Measurements from ENCODE around the gene RAD51.

RAD51 gene

GRCh38 chr15:40694688-40695468 lies at the start of gene RAD51:
Gene RAD51 (plus strand): TSS chr15:40695174. CDS start chr15:40698759, 3,585 bp downstream.
- H3K27ac ChIP-seq (ENCODE audit: low read depth, low read length, poor library complexity, severe bottlenecking): peak within 1 kb of the TSS; percentile 91
- H3K27me3 ChIP-seq (ENCODE audit: insufficient read depth, low read length): no peaks in the 10 kb centered on the region
- no peak within 1 kb of the TSS for H2AFZ ChIP-seq (ENCODE audit: low read length)
- H3K9me2 ChIP-seq (ENCODE audit: low read depth, low read length): no peaks in the 10 kb centered on the region
- peaks cover 11% of the 10 kb centered on the region for H3K79me2 ChIP-seq (ENCODE audit: insufficient read depth, low read length)
- H3F3A ChIP-seq (ENCODE audit: insufficient read depth, low read length): no peaks in the 10 kb centered on the region; the same call in 1 of the 2 replicates
- peak within 1 kb of the TSS; percentile 87 for H3K4me2 ChIP-seq (ENCODE audit: low read length)
- peak within 1 kb of the TSS; percentile 85 for H3K9ac ChIP-seq (ENCODE audit: low read length)
- peak within 1 kb of the TSS; percentile 92 for H3K4me3 ChIP-seq (ENCODE audit: low read depth, low read length, poor library complexity, severe bottlenecking)
- peaks cover 14% of the 10 kb centered on the region for H3K36me3 ChIP-seq (ENCODE audit: insufficient read depth, low read length)
- H4K20me1 ChIP-seq (ENCODE audit: insufficient read depth, low read length): no peaks in the 10 kb centered on the region
- H3K4me1 ChIP-seq (ENCODE audit: insufficient read depth, low read length, severe bottlenecking): peaks cover 18% of the 10 kb centered on the region
- H3K9me3 ChIP-seq (ENCODE audit: low read length): no peaks in the 10 kb centered on the region
- TF ChIP-seq EZH2 (IDR thresholded peaks at IDR 0.05; ENCODE audit: borderline replicate concordance, low read length): no peak
- TF ChIP-seq, protein P1, sequence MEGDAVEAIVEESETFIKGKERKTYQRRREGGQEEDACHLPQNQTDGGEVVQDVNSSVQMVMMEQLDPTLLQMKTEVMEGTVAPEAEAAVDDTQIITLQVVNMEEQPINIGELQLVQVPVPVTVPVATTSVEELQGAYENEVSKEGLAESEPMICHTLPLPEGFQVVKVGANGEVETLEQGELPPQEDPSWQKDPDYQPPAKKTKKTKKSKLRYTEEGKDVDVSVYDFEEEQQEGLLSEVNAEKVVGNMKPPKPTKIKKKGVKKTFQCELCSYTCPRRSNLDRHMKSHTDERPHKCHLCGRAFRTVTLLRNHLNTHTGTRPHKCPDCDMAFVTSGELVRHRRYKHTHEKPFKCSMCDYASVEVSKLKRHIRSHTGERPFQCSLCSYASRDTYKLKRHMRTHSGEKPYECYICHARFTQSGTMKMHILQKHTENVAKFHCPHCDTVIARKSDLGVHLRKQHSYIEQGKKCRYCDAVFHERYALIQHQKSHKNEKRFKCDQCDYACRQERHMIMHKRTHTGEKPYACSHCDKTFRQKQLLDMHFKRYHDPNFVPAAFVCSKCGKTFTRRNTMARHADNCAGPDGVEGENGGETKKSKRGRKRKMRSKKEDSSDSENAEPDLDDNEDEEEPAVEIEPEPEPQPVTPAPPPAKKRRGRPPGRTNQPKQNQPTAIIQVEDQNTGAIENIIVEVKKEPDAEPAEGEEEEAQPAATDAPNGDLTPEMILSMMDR (IDR thresholded peaks at IDR 0.05; ENCODE audit: low read length): no peak

- TF ChIP-seq, protein P1 (IDR thresholded peaks at IDR 0.05; ENCODE audit: low read length): no peak
- TF ChIP-seq EZH2 (IDR thresholded peaks at IDR 0.05; ENCODE audit: borderline replicate concordance, low read length): no peak
- Histone ChIP-seq H3K4me2 (ENCODE audit: low read length) (no peak overlapping the region), H3K9me3 (ENCODE audit: low read length) (no peaks in the 10 kb centered on the region), H4K20me1 (ENCODE audit: insufficient read depth, low read length) (no peaks in the 10 kb centered on the region), H3K9ac (ENCODE audit: low read length) (no peak overlapping the region), H3K4me1 (ENCODE audit: insufficient read depth, low read length, severe bottlenecking) (no peaks in the 10 kb centered on the region), H3K27ac (ENCODE audit: low read depth, low read length, poor library complexity, severe bottlenecking) (no peak overlapping the region), H3K79me2 (ENCODE audit: insufficient read depth, low read length) (no peaks in the 10 kb centered on the region), H2AFZ (ENCODE audit: low read length) (no peak overlapping the region), H3F3A (ENCODE audit: insufficient read depth, low read length) (no peaks in the 10 kb centered on the region; the same call in 1 of the 2 replicates), H3K9me2 (ENCODE audit: low read depth, low read length) (no peaks in the 10 kb centered on the region), H3K36me3 (ENCODE audit: insufficient read depth, low read length) (peaks cover 47% of the 10 kb centered on the region), H3K4me3 (ENCODE audit: low read depth, low read length, poor library complexity, severe bottlenecking) (no peak overlapping the region), H3K27me3 (ENCODE audit: insufficient read depth, low read length) (no peaks in the 10 kb centered on the region)
These were observed 47.5 kb upstream of the RAD51 start for GRCh38 chr15:40647523-40647922.

DNA sequence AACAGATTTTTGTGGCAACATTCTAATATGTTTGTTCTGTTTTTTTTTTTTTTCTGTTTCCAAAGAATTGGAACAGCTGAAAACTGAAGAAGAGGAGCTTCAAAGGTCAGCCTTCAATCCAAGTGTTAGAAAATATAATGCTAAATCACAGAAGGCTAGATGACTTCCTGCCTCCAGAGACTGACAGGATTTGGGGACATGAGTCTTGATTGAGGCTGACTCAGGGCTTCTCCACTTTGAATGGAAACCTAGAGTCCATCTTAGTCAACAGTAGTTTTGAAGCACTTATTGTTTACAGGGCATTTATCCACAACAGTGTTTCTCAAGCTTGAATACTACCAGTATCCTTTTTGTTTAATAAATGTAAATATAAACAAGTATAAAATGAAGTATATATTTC lies 44.5 kb upstream of the RAD51 start:
- peaks cover 52% of the 10 kb centered on the region for H3K36me3 ChIP-seq (ENCODE audit: insufficient read depth, low read length)

More for the DNA sequence above, 44.5 kb upstream of the RAD51 start:
- Histone ChIP-seq H3K27ac (ENCODE audit: low read depth, low read length, poor library complexity, severe bottlenecking) (no peak overlapping the region), H4K20me1 (ENCODE audit: insufficient read depth, low read length) (no peaks in the 10 kb centered on the region), H3K4me2 (ENCODE audit: low read length) (no peak overlapping the region), H3F3A (ENCODE audit: insufficient read depth, low read length) (no peaks in the 10 kb centered on the region; the same call in 1 of the 2 replicates), H3K9me2 (ENCODE audit: low read depth, low read length) (no peaks in the 10 kb centered on the region), H3K9ac (ENCODE audit: low read length) (no peak overlapping the region), H3K4me3 (ENCODE audit: low read depth, low read length, poor library complexity, severe bottlenecking) (no peak overlapping the region), H3K27me3 (ENCODE audit: insufficient read depth, low read length) (no peaks in the 10 kb centered on the region), H3K79me2 (ENCODE audit: insufficient read depth, low read length) (no peaks in the 10 kb centered on the region), H3K9me3 (ENCODE audit: low read length) (no peaks in the 10 kb centered on the region), H2AFZ (ENCODE audit: low read length) (no peak overlapping the region), H3K4me1 (ENCODE audit: insufficient read depth, low read length, severe bottlenecking) (no peaks in the 10 kb centered on the region)
- no peak for TF ChIP-seq EZH2 (IDR thresholded peaks at IDR 0.05; ENCODE audit: borderline replicate concordance, low read length)
- TF ChIP-seq, protein P1 (IDR thresholded peaks at IDR 0.05; ENCODE audit: low read length): no peak
